Measurements from ENCODE around the gene NES.

DNA sequence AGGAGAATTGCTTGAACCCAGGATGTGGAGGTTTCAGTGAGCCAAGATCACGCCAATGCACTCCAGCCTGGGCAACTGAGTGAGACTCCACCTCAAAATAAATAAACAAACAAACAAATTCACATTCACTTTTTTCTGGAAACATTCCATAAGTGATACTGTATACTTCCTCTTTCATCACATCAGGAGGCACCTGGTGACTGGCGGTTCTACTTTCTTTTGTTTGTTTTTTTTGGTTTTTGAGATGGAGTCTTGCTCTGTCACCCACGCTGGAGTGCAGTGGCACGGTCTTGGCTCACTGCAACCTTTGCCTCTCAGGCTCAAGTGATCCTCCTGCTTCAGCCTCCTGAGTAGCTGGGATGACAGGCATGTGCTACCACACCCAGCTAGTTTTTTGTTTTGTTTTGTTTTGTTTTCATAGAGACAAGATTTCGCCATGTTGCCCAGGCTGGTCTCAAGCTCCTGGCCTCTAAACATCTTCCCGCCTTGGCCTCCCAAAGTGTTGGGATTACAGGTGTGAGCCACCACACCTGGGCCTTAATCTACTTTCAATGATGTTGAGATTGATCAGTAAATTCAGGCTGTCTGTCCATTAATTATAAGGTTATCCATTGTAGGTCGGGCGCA lies 47.3 kb downstream of the NES start:
- no peak for TF ChIP-seq EP300 (IDR thresholded peaks at IDR 0.05)
- TF ChIP-seq, protein P1, sequence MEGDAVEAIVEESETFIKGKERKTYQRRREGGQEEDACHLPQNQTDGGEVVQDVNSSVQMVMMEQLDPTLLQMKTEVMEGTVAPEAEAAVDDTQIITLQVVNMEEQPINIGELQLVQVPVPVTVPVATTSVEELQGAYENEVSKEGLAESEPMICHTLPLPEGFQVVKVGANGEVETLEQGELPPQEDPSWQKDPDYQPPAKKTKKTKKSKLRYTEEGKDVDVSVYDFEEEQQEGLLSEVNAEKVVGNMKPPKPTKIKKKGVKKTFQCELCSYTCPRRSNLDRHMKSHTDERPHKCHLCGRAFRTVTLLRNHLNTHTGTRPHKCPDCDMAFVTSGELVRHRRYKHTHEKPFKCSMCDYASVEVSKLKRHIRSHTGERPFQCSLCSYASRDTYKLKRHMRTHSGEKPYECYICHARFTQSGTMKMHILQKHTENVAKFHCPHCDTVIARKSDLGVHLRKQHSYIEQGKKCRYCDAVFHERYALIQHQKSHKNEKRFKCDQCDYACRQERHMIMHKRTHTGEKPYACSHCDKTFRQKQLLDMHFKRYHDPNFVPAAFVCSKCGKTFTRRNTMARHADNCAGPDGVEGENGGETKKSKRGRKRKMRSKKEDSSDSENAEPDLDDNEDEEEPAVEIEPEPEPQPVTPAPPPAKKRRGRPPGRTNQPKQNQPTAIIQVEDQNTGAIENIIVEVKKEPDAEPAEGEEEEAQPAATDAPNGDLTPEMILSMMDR (IDR thresholded peaks at IDR 0.05): no peak
- TF ChIP-seq POLR2A (IDR thresholded peaks at IDR 0.05): no peak

Measured in tibial nerve (tissue), 4 donors.